Measurements from ENCODE around the gene TUBB3. TPM values are rescaled to one million over a fixed set of nuclear protein-coding genes. Genes with fewer than 3 reads are reported as not detected.
A peak's percentile ranks its signal among the peaks of the same experiment; 100 is the strongest.

TUBB3 gene
- total and polyA plus RNA-seq, 2 donors from 2014 or later, result 3.4 to 35.0 TPM

DNA sequence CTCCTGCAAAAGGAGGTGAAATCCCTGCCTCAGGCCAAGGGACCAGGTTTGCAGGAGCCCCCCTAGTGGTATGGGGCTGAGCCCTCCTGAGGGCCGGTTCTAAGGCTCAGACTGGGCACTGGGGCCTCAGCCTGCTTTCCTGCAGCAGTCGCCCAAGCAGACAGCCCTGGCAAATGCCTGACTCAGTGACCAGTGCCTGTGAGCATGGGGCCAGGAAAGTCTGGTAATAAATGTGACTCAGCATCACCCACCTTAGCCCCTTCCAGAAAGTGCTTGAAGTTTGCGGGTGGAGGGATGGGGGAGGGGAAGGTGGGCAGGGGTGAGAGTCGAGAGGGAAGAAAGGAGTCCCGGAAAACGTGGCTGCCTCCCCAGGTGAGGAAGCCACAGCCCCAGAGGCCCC is 2.4 kb upstream of the TUBB3 start:
- no peaks in the 10 kb centered on the region for H3K27me3 ChIP-seq (ENCODE audit: control insufficient read depth, insufficient read depth, low read length)
- H3K9ac ChIP-seq (ENCODE audit: low read length in 3 of 3), result no peak overlapping the region
- TF ChIP-seq, protein P1, sequence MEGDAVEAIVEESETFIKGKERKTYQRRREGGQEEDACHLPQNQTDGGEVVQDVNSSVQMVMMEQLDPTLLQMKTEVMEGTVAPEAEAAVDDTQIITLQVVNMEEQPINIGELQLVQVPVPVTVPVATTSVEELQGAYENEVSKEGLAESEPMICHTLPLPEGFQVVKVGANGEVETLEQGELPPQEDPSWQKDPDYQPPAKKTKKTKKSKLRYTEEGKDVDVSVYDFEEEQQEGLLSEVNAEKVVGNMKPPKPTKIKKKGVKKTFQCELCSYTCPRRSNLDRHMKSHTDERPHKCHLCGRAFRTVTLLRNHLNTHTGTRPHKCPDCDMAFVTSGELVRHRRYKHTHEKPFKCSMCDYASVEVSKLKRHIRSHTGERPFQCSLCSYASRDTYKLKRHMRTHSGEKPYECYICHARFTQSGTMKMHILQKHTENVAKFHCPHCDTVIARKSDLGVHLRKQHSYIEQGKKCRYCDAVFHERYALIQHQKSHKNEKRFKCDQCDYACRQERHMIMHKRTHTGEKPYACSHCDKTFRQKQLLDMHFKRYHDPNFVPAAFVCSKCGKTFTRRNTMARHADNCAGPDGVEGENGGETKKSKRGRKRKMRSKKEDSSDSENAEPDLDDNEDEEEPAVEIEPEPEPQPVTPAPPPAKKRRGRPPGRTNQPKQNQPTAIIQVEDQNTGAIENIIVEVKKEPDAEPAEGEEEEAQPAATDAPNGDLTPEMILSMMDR (IDR thresholded peaks at IDR 0.05; ENCODE audit: borderline replicate concordance, extremely low read depth, insufficient read depth), result no peak
- no peak overlapping the region for H3K27ac ChIP-seq (ENCODE audit: low read depth in 2 of 2, low read length in 2 of 2)
- intact Hi-C loops (cut with DNase I), result no loop called here
- FAIRE-seq (no peak), DNase-seq (no peak)
- peaks cover 0 to 9% (median 0%) of the 10 kb centered on the region in 3 donors for H3K4me1 ChIP-seq (ENCODE audit: control insufficient read depth in 2 of 3, insufficient read depth in 2 of 3, low read depth in 1 of 3, low read length in 3 of 3)
- no peaks in the 10 kb centered on the region for H3K9me3 ChIP-seq (ENCODE audit: control insufficient read depth in 2 of 3, insufficient read depth in 1 of 3, low read length in 3 of 3)
- no peaks in the 10 kb centered on the region for H3K36me3 ChIP-seq (ENCODE audit: control insufficient read depth in 2 of 3, insufficient read depth in 3 of 3, low read length in 3 of 3)
- H3K4me3 ChIP-seq (ENCODE audit: low read length in 3 of 3), result no peak overlapping the region

DNA sequence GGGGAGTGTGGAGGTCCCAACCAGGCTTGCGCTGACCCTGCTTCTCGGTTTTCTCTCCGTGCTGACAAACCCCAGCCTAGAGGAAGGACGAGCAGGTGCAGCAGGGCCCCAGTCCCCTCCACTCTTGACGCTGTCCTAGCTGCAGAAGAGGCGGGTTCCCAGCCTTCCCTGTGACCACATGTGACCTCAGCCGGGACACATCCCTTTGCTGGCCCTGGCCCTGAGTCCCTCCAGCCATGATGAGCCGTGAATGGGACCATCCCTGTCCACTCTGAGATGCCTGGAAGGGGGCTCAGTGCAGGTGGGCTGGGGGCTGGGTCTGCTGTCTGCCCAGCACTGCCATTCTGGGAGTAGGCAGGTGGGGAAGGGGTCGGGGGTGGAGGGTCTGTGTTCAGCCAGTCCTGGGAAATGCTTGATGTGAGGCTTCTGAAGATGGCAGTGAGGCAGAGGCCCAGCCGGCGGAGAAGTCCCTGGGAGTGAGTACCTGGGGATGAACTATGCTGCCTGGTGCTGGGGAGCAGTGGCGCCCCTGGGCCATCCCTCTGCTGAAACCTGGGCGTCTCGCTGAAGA is 1.9 kb upstream of the TUBB3 start:
- intact Hi-C loops (cut with DNase I), result no loop called here
- TF ChIP-seq, protein P1 (IDR thresholded peaks at IDR 0.05; ENCODE audit: borderline replicate concordance, extremely low read depth, insufficient read depth), result no peak
- H3K9me3 ChIP-seq (ENCODE audit: control insufficient read depth in 2 of 3, insufficient read depth in 1 of 3, low read length in 3 of 3), result no peaks in the 10 kb centered on the region
- H3K27ac ChIP-seq (ENCODE audit: low read depth in 2 of 2, low read length in 2 of 2), result no peak overlapping the region
- peaks cover 0 to 9% (median 0%) of the 10 kb centered on the region in 3 donors for H3K4me1 ChIP-seq (ENCODE audit: control insufficient read depth in 2 of 3, insufficient read depth in 2 of 3, low read depth in 1 of 3, low read length in 3 of 3)
- H3K9ac ChIP-seq (ENCODE audit: low read length in 3 of 3), result no peak overlapping the region
- FAIRE-seq (no peak), DNase-seq (peak in 2 of 5 donors; percentile 69 to 80)
- no peak overlapping the region for H3K4me3 ChIP-seq (ENCODE audit: low read length in 3 of 3)
- no peaks in the 10 kb centered on the region for H3K27me3 ChIP-seq (ENCODE audit: control insufficient read depth, insufficient read depth, low read length)
- H3K36me3 ChIP-seq (ENCODE audit: control insufficient read depth in 2 of 3, insufficient read depth in 3 of 3, low read length in 3 of 3), result no peaks in the 10 kb centered on the region

DNA sequence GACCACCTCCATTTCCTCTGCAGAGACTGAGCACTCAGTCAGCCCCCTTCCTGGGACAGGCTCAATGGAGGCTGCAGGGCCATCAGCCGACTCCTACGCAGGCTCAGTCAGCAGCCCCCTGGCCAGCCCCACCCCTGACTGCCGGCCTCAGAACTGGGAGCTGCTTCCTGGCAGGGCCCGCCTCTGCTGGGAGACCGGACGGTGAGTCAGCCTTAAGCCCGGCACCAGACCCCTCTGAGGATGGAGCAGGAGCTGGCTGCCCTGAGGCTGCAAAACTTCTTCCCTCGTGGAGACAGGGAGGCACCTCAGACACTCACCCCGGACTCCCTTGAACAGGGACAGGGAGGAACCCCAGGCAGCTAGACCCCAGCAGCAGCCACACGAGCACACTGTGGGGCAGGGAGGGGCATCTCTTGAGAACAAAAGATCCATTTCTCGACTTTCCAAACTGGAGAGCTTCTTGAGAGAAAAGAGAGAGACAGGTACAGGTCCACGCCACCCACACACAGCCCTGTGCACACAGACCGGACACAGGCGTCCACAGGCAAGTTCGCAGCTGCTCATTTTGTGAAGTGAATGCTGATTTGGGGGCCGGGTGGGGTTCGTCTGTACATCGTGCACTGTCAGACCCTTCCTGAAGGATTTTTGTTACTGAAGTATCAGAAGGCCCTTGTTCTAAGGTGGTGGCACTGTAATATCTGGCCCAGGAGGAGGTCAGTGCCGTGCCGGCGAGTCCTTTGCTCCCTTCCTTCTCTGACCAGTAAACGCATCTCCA is 1.3 kb upstream of the TUBB3 start:
- FAIRE-seq (no peak), DNase-seq (peak; percentile 72 to 98 (median 81))
- H3K4me3 ChIP-seq (ENCODE audit: low read length in 3 of 3), result no peak overlapping the region
- H3K27ac ChIP-seq (ENCODE audit: low read depth in 2 of 2, low read length in 2 of 2), result no peak overlapping the region
- no peaks in the 10 kb centered on the region for H3K36me3 ChIP-seq (ENCODE audit: control insufficient read depth in 2 of 3, insufficient read depth in 3 of 3, low read length in 3 of 3)
- peaks cover 0 to 9% (median 0%) of the 10 kb centered on the region in 3 donors for H3K4me1 ChIP-seq (ENCODE audit: control insufficient read depth in 2 of 3, insufficient read depth in 2 of 3, low read depth in 1 of 3, low read length in 3 of 3)
- H3K9me3 ChIP-seq (ENCODE audit: control insufficient read depth in 2 of 3, insufficient read depth in 1 of 3, low read length in 3 of 3), result no peaks in the 10 kb centered on the region
- intact Hi-C loops (cut with DNase I), result no loop called here
- TF ChIP-seq, protein P1 (IDR thresholded peaks at IDR 0.05; ENCODE audit: borderline replicate concordance, extremely low read depth, insufficient read depth), result no peak
- H3K9ac ChIP-seq (ENCODE audit: low read length in 3 of 3), result no peak overlapping the region
- H3K27me3 ChIP-seq (ENCODE audit: control insufficient read depth, insufficient read depth, low read length), result no peaks in the 10 kb centered on the region

Data from kidney (tissue), 14 donors.